ENCODE data around the gene PRIM2. TPM values are rescaled to one million over a fixed set of nuclear protein-coding genes. Genes with fewer than 3 reads are reported as not detected.
"Not testable (repeated sequence)": the region's sequence is repeated elsewhere in the genome, so short reads cannot be mapped to it uniquely, and the experiment has no call there.

PRIM2 gene
- total RNA-seq, 2 donors from 2014 or later: 5.3 to 5.4 TPM

DNA sequence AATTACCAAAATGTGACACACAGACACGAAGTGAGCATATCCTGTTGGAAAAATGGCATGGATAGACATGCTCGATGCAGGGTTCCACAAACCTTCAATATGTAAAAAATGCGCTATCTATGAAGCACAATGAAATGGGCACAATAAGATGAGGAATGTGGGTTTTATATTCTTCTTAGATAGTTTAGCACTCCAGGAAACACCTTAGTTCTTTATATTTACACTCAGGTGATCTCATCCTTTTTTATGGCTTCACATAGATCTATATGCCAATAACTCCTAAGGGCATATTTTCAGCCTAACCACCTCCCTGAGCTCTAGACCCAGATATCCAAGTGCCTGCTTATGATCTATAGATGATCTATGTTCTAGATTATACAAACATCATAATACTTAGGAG lies 244.8 kb downstream of the PRIM2 start:
- H3K9me3 ChIP-seq; H3K27ac ChIP-seq; H3K27me3 ChIP-seq; DNase-seq; H3K4me3 ChIP-seq; ATAC-seq; intact Hi-C loops (cut with DNase I); H3K36me3 ChIP-seq (replicated peaks in 1 of 2; ENCODE audit: insufficient read depth in 1 of 2, low read depth in 2 of 2); H3K4me1 ChIP-seq: not testable (repeated sequence)
- WGBS, 2 donors: 95 to 96% methylated on average over 3 of the region's 3 CpGs

DNA sequence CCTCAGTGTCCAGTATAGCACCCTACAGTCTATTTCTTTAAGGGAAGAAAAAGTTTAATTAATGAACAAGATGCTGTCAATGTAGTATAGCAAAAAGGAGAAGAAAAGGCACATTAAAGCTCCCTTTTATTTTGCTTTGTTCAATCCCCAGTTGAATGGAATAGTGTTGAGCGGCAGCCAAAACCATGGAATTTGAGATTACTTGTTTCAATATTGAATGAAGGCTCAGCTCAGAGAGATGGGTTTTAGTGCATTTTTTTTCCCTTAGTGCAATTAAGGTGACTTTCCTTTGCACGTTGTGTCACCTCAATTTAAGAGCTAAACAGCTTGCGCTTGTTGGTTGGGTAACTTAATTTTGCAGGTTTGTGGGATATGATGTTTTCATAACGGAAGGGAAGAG lies 254.7 kb downstream of the PRIM2 start:
- H3K9me3 ChIP-seq; H3K4me3 ChIP-seq; ATAC-seq; H3K27me3 ChIP-seq; H3K27ac ChIP-seq; H3K36me3 ChIP-seq (replicated peaks in 1 of 2; ENCODE audit: insufficient read depth in 1 of 2, low read depth in 2 of 2); intact Hi-C loops (cut with DNase I); H3K4me1 ChIP-seq: not testable (repeated sequence)
- whole genome bisulfite sequencing, 2 donors: 58 to 67% methylated on average over 4 of the region's 4 CpGs
- peak in 2 of 4 donors; percentile 3 to 6 for DNase-seq

DNA sequence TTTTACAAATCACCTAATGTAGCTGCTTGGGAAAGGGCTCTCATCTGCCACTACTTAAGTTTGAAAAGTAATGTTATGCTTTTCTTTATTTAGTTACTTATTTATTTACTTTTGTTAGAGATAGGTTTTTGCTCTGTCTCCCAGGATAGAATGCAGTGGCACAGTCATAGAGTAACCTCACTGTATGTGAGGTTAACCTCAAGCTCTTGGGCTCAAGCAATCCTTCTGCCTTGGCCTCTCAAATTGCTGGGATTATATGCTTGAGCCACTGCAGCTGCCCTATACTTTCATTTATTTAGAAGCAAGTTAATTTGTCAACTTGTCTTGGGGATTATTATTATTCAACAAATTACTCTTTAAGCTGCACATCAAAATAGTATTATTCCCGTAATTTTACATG lies 255.4 kb downstream of the PRIM2 start:
- ATAC-seq; H3K27ac ChIP-seq; intact Hi-C loops (cut with DNase I); H3K27me3 ChIP-seq; H3K36me3 ChIP-seq (replicated peaks in 1 of 2; ENCODE audit: insufficient read depth in 1 of 2, low read depth in 2 of 2); H3K9me3 ChIP-seq; DNase-seq; H3K4me1 ChIP-seq; H3K4me3 ChIP-seq: not testable (repeated sequence)
- 91 to 100% methylated on average over 1 of the region's 1 CpG for WGBS, 2 donors

DNA sequence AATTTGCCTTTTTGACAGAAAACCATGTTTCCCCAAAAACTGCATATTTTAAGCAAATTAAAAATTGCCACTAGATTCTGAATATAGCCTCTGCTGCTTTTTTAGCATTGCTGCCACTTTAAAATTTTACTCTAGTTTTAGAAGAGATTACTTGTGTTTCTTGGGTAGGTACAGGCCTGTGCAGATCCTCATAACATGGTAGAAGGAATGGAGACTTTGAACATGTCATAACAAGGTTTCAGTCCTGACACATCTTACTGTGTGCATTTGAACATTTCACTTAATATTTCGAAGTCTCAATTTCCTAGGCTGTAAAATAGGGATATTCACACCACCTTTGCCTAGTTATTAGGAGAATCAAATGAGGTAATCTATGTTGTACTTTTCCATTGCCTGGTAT lies 259.6 kb downstream of the PRIM2 start:
- H3K4me1 ChIP-seq; H3K9me3 ChIP-seq; ATAC-seq; H3K4me3 ChIP-seq; H3K27me3 ChIP-seq; H3K27ac ChIP-seq; DNase-seq; intact Hi-C loops (cut with DNase I); H3K36me3 ChIP-seq (replicated peaks in 1 of 2; ENCODE audit: insufficient read depth in 1 of 2, low read depth in 2 of 2): not testable (repeated sequence)
- 90 to 100% methylated on average over 1 of the region's 1 CpG for WGBS, 2 donors

DNA sequence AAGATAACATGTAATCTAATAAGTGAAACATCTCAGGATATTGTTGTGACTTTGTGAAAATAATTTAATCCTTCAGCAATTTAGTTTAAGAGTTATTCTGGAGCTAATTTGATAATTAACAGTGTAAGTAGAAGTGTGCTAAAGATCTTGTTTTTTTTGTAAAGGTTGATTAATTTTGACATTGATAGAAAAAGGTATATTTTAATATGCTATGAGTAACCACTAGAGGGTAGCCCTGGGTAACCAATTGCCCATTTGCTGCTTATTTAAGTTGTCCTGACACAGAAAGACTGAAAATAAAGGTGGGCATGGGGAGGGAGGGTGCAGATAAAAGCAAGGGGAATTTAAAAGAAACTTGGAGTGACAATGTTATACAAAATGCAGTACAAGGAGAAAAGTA lies 262.1 kb downstream of the PRIM2 start:
- TF ChIP-seq, protein P1, sequence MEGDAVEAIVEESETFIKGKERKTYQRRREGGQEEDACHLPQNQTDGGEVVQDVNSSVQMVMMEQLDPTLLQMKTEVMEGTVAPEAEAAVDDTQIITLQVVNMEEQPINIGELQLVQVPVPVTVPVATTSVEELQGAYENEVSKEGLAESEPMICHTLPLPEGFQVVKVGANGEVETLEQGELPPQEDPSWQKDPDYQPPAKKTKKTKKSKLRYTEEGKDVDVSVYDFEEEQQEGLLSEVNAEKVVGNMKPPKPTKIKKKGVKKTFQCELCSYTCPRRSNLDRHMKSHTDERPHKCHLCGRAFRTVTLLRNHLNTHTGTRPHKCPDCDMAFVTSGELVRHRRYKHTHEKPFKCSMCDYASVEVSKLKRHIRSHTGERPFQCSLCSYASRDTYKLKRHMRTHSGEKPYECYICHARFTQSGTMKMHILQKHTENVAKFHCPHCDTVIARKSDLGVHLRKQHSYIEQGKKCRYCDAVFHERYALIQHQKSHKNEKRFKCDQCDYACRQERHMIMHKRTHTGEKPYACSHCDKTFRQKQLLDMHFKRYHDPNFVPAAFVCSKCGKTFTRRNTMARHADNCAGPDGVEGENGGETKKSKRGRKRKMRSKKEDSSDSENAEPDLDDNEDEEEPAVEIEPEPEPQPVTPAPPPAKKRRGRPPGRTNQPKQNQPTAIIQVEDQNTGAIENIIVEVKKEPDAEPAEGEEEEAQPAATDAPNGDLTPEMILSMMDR (IDR thresholded peaks at IDR 0.05): peak in 1 of 7 experiments; percentile 9
- H3K27me3 ChIP-seq; H3K4me1 ChIP-seq; H3K4me3 ChIP-seq; H3K27ac ChIP-seq; H3K9me3 ChIP-seq; ATAC-seq; H3K36me3 ChIP-seq (replicated peaks in 1 of 2; ENCODE audit: insufficient read depth in 1 of 2, low read depth in 2 of 2); intact Hi-C loops (cut with DNase I); DNase-seq: not testable (repeated sequence)

DNA sequence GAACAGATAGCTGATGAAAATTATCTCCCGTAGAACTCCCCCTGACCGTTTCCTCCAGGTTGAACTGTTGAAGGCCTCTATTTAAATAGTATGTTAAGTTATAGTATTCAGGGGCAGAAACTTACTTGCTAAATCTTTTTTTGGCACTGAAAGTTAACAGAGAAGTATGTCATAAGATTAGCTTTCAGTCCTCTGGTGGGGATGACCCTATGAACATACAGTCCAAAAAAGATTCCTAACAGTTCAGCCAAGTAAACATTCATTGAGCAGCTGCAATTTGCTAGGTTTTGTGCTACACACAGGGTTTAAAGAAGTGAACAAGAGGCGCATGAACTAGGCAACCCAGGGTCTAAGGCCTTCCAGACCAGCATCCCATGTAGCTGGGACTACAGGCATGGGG lies 264.2 kb downstream of the PRIM2 start:
- H3K27ac ChIP-seq; ATAC-seq; DNase-seq; H3K4me1 ChIP-seq; H3K4me3 ChIP-seq; H3K36me3 ChIP-seq (replicated peaks in 1 of 2; ENCODE audit: insufficient read depth in 1 of 2, low read depth in 2 of 2); intact Hi-C loops (cut with DNase I); H3K27me3 ChIP-seq; H3K9me3 ChIP-seq: not testable (repeated sequence)
- 79 to 93% methylated on average over 3 of the region's 3 CpGs for WGBS, 2 donors

DNA sequence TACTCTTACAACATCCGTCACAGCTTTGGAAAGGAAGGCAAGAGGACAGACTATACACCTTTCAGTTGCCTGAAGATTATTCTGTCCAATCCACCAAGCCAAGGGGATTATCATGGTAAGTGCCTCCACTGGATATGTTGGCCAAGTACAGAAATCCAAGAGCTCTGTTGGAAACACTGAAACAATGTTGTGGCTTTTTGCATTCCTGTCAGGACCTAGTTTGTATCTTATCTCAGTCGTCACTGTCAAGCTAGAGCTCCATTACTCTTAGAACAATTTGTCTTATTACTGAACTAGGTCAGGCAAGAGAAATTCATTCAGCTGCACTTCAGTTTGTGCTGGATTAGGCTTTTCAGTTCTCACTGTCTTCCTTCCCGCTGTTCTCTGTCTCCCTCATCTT lies 283.7 kb downstream of the PRIM2 start:
- WGBS, 2 donors: 56 to 60% methylated on average over 3 of the region's 3 CpGs
- ATAC-seq; H3K27me3 ChIP-seq; intact Hi-C loops (cut with DNase I); DNase-seq; H3K36me3 ChIP-seq (replicated peaks in 1 of 2; ENCODE audit: insufficient read depth in 1 of 2, low read depth in 2 of 2); H3K9me3 ChIP-seq; H3K4me1 ChIP-seq; H3K27ac ChIP-seq; H3K4me3 ChIP-seq: not testable (repeated sequence)

DNA sequence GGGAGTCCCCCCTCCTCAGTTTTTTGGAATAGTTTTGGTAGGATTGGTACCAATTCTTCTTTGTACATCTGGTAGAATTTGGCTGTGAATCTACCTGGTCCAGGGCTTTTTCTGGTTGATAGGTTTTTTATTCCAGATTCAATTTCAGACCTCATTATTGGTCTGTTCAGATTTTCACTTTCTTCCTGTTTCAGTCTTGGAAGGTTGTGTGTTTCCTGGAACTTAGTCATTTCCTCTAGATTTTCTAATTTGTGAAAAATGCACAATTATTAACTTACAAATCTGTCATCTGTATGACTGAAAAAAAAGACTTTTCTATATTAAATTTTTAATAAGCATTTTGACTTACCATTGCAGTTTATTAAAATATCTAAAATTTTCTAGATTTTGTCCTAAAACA lies 287.9 kb downstream of the PRIM2 start:
- ATAC-seq; H3K4me3 ChIP-seq; DNase-seq; intact Hi-C loops (cut with DNase I); H3K9me3 ChIP-seq; H3K27me3 ChIP-seq; H3K27ac ChIP-seq; H3K4me1 ChIP-seq; H3K36me3 ChIP-seq (replicated peaks in 1 of 2; ENCODE audit: insufficient read depth in 1 of 2, low read depth in 2 of 2): not testable (repeated sequence)

DNA sequence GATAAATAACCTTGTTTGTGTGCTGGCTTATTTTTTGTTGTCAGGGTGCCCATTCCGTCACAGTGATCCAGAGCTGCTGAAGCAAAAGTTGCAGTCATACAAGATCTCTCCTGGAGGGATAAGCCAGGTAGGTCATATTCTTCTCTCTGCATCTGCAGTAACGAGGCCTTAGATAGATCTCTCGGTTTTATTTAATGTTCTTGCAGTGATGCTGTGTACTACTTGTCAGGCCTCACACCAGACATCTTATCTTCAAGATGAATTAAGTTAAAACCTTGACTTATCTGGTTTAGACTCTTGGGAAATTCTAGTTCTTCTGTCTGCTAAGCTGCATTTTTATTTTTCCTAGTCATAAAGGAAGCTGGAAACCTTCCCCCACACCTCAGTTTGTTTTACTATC lies 288.9 kb downstream of the PRIM2 start:
- DNase-seq; H3K4me3 ChIP-seq; intact Hi-C loops (cut with DNase I); H3K27ac ChIP-seq; H3K36me3 ChIP-seq (replicated peaks in 1 of 2; ENCODE audit: insufficient read depth in 1 of 2, low read depth in 2 of 2); H3K4me1 ChIP-seq; ATAC-seq; H3K27me3 ChIP-seq; H3K9me3 ChIP-seq: not testable (repeated sequence)
- WGBS, 2 donors: 85 to 91% methylated on average over 3 of the region's 3 CpGs

DNA sequence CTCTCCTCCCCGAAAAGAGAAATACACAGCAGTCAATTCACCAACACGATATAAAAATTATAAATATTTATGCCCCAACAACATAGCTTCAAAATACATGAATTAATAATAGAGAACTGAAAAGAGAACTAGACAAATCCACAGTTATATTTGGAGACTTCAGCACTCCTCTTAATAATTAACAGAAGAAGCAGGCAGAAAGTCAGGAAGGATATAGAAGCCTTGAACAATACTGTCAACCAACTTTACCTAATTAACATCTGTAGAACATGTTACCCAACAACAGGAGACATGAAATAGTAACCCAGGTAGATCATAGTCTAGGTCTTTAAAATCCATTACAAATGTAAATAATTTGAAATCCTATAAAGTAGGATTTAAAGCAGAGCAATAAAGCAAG lies 293.2 kb downstream of the PRIM2 start:
- H3K4me3 ChIP-seq; ATAC-seq; H3K27me3 ChIP-seq; H3K4me1 ChIP-seq; H3K27ac ChIP-seq; H3K36me3 ChIP-seq (replicated peaks in 1 of 2; ENCODE audit: insufficient read depth in 1 of 2, low read depth in 2 of 2); intact Hi-C loops (cut with DNase I); DNase-seq; H3K9me3 ChIP-seq: not testable (repeated sequence)
- 86 to 100% methylated on average over 1 to 2 of the region's 2 CpGs for WGBS, 2 donors

DNA sequence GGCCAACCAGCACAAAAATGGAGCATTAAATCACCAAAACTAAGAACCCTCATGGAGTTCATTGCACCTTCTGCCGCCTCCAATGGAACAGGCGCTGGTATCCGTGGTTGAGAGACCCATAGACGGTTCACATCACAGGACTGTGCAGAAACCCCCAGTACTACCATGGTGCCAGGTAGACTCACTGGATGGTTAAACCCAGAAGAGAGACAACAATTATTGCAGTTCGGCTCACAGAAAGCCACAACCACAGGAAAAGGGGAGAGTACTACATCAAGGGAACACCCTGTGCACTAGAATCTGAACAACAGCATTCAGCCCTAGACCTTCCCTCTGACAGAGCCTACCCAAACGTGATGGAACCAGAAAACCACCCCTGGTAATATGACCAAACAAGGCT lies 301.5 kb downstream of the PRIM2 start:
- H3K27ac ChIP-seq; intact Hi-C loops (cut with DNase I); H3K4me3 ChIP-seq; H3K9me3 ChIP-seq; H3K36me3 ChIP-seq (replicated peaks in 1 of 2; ENCODE audit: insufficient read depth in 1 of 2, low read depth in 2 of 2); H3K27me3 ChIP-seq; H3K4me1 ChIP-seq; DNase-seq; ATAC-seq: not testable (repeated sequence)
- WGBS, 2 donors: 93 to 98% methylated on average over 4 to 6 of the region's 6 CpGs

DNA sequence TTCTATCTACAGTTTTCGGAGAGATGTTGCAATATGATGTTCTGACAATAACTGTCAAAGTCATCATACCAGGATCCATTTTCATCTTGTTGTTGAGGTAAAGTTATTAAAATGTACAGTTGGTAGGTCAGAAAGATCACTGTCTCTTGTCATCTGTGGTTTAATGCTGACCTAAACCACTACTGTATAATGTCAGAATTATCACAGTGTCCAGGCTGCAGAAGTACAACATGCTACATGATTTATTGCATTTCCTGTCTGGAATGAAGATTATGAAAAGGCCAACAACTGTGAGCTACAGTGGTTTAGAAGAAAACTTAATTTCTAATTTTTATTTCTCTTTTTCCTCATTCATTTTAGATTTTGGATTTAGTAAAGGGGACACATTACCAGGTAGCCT lies 314.3 kb downstream of the PRIM2 start:
- DNase-seq; H3K9me3 ChIP-seq; H3K4me1 ChIP-seq; intact Hi-C loops (cut with DNase I); H3K4me3 ChIP-seq; H3K27ac ChIP-seq; H3K27me3 ChIP-seq; ATAC-seq; H3K36me3 ChIP-seq (replicated peaks in 1 of 2; ENCODE audit: insufficient read depth in 1 of 2, low read depth in 2 of 2): not testable (repeated sequence)
- 64 to 100% methylated on average over 1 of the region's 1 CpG for WGBS, 2 donors
